ENCODE results near the gene SPACA7.

- TF ChIP-seq CTCF (IDR thresholded peaks at IDR 0.05) (no peak), POLR2A (IDR thresholded peaks at IDR 0.05) (no peak)
Measured at GRCh38 chr13:112363867-112364528, 12.2 kb upstream of the SPACA7 start.
